Measurements from ENCODE around the gene FMNL1. TPM values are rescaled to one million over a fixed set of nuclear protein-coding genes. Genes with fewer than 3 reads are reported as not detected.

The FMNL1 gene
- polyA plus RNA-seq, 1 donor from 2014 or later = 36.5 TPM

DNA sequence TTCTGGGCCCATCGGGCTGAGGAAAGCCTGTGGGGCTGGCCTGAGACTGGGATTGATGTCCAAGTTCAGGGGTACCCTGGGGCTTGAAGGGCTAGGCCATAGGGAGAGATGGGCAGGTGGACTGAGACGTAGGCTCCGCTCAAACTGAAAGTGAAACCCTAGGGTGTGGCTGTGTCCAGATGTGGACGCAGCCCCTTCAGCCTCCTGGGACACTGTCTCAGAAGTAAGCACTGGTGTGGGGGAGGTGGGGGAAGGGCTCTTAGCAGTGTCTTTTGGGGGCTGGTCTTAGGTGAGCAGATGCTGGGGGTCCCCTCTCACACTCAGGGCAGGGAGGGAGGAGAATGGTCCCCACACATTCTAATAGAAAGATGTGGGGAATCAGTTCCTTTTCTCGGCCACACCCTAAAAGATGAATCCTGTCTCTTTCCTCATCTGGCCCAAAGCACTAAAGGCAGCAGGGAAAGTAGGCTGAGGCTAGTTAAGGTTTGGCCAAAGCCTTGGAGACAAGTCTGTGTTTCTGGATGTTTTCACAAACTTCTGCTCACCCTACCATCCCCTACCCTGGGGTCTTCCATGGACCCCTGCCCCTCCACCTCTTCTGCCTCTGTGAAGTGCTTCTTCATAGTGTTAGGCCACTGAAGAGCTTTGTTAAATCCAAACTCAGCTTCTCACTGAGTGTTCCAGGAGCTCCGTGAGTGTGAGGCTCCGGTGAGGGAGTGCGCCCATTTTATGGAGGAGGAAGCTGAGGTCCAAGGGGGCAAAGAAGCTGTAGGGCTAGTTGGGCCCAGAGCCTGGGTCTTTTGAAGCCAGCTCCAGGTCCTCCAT is 5.6 kb downstream of the FMNL1 start:
- Mint-ChIP-seq H3K27me3 (no peaks in the 10 kb centered on the region), H3K4me3 (peak overlapping the region; percentile 98 to 100 (median 100)), H3K4me1 (peaks cover 40 to 62% (median 45%) of the 10 kb centered on the region in 3 donors), H3K36me3 (peaks cover 3% of the 10 kb centered on the region), H3K9me3 (no peaks in the 10 kb centered on the region), H3K27ac (peak overlapping the region; percentile 99 to 100 (median 100))

DNA sequence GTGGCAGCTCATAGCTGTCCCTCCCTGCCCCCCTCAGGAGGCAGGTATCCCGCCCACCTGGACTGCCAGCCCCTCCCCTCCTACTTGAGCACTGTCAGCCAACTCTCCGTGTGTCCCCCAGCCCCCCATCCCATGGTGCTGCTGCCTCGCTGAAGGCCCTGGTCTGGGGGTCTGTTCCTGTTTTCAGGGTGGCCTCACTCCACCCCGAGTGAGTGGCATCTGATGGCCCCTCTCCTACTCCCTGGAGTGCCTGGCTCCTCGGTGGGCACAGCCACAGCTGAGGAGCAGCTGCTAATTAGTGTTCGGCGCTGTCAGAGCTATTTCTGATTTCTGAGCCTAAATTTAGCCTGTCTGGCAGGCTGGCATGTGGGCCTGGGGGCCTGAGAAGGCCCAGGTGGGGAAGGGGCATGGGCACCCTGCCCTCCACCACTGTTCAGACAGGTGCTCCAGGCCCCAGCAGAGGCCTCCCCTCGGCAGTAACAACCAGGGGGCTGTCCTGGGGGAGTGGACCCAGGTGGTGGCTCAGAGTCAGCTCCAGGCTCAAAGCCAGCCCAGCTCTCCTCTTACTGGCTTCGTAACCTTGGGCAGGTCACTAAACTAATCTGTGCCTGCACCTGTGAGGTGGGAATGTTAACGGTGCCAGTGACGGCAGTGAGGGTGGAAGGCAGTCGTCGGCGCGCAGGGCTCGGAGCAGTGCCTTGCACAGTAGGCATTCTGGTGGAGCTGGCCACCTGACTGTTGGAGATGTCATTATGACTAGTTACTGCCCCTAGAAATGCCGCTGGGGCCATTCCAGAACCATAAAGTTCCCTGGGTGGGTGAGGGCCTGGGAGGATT is 6.5 kb downstream of the FMNL1 start:
- Mint-ChIP-seq H3K4me3 (peak overlapping the region; percentile 93 to 100 (median 97)), H3K9me3 (no peaks in the 10 kb centered on the region), H3K4me1 (peaks cover 44 to 68% (median 50%) of the 10 kb centered on the region in 3 donors), H3K27me3 (no peaks in the 10 kb centered on the region), H3K36me3 (peaks cover 3% of the 10 kb centered on the region), H3K27ac (peak overlapping the region; percentile 99 to 100 (median 100))

DNA sequence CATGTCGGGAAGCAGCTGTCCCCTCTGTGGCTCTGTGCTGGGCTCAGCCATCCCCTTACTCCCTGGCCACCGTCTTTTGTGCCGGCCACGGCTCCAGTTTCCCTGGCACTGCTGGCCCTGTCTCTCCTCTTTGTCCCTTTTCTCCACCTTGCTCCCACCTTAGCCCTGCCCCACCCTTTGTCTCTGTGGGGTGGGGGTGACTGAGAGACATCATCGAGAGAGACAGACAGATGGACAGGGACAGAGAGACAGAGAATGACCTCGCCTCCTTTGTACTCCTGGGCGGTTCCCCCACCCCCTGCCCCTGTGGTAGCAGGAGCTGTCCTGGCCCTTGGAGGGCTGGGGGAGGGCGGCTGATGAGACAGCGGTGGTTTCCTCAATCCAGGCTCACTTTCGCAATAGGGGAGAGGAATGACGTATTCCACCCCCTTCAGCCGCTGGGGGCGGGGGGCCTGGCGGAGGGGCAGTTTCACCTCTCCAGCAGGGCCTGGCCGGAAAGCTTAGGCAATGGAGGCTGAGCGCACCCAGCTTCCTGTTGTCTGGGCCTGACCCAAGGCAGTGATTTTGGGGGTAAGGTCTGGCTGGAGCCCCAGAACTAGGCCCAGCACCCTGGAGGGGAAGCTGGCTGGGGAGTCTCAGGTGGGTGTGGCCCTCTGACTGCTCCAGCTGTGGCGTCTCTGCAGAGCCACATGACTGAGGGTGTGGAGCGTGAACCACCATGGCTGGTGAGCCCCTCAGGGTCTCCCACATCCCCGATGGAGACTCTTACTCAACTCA is 7.3 kb downstream of the FMNL1 start:
- peak overlapping the region; percentile 99 to 100 (median 100) for H3K27ac Mint-ChIP-seq
- peaks cover 3% of the 10 kb centered on the region for H3K36me3 Mint-ChIP-seq
- H3K27me3 Mint-ChIP-seq = no peaks in the 10 kb centered on the region
- H3K4me3 Mint-ChIP-seq = peak overlapping the region; percentile 93 to 100 (median 97)
- peaks cover 46 to 70% (median 48%) of the 10 kb centered on the region in 3 donors for H3K4me1 Mint-ChIP-seq
- H3K9me3 Mint-ChIP-seq = no peaks in the 10 kb centered on the region

DNA sequence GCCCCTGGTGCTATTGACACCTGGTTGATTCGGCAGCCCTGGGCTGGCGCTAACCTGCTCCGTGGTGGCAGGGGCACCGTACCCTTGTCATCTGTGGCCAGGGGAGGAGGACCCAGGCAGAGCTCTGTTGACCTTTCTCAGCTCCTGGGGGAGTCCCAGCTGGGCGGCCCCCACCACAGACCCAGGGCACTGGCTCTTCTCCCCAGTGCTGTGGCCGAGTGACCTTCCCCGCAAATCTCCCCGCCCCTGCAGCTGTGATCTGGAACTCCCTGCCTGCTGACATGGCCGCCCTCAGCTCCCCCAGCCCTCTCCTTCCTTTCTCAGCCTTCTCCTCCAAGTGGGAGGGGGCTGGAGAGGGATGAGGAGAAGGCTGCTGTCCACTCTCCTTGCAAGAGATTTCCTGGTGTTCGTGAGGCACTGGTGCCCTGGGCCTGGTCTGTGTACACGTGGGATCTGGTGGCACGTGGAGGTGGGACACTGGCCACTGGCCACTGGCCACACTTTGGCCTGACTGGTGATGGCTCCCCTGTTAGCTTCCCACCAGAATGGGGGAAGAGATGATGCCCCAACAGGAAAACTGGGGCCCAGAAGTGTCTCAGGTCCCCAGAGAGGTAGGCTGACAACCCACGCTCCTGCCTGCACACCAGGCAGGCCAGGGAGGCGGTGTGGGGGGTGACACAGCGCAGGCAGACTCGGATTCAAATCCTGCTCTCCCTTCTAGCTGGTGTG is 8.2 kb downstream of the FMNL1 start:
- peaks cover 44 to 68% (median 51%) of the 10 kb centered on the region in 3 donors for H3K4me1 Mint-ChIP-seq
- H3K27me3 Mint-ChIP-seq = no peaks in the 10 kb centered on the region
- peaks cover 3% of the 10 kb centered on the region for H3K36me3 Mint-ChIP-seq
- no peaks in the 10 kb centered on the region for H3K9me3 Mint-ChIP-seq
- H3K4me3 Mint-ChIP-seq = peak overlapping the region; percentile 93 to 100 (median 97)
- peak overlapping the region; percentile 99 to 100 (median 100) for H3K27ac Mint-ChIP-seq

DNA sequence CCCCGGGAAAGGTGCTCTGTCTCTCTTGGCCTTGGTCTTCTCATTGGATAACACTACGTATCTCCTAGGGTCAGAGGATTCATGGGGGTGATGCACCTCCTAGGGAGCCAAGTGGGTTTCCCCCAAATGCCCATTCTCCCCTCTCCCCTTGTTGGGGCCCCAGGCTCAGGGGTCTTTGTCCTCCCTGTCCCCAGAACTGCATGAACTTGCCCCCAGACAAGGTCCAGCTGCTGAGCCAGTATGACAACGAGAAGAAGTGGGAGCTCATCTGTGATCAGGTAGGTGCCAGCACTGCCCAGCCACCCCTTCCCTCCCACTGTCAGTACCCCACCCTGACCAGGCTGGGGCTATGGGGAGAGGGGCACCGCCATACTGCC is 8.7 kb downstream of the FMNL1 start:
- Mint-ChIP-seq H3K36me3 (peaks cover 3% of the 10 kb centered on the region), H3K4me1 (peaks cover 43 to 68% (median 50%) of the 10 kb centered on the region in 3 donors)

DNA sequence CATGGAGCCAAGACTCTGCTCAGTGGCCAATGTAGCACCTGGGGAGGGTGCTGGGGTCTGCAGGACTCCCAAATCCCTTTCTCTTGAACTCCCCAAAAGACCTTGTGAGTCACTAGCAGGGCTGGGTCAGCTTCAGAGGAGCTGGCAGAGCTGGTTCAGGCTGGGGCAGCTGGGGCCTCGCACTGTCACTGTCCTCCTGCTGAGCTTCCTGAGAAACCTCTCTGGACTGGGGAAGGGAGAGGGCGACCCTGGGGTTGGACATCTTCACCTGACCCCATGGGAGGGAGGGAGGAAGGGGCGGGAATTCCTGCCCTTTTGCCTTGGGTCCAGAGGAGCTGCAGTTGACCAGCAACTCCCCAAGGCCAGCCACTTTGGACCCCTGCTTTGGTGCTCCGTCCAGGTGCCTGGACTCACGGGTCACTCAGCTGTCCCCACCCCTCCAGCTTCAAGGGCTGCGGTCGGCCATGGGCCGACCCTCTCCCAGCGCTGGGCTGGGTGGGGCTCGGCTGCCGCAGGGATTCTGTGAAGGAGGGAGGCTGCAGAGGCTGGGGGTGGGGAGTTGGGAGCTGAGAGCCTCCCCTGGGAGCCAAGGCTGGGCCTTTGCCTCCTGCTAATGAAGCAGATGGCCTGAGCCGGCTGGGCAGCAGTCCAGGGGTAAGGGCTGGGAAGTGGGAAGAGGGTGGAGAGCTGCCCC is 9.2 kb downstream of the FMNL1 start:
- peaks cover 3% of the 10 kb centered on the region for H3K36me3 Mint-ChIP-seq
- H3K9me3 Mint-ChIP-seq = no peaks in the 10 kb centered on the region
- H3K4me3 Mint-ChIP-seq = peak overlapping the region in 3 of 4 donors; percentile 9 to 100 (median 65)
- no peaks in the 10 kb centered on the region for H3K27me3 Mint-ChIP-seq
- peaks cover 38 to 68% (median 55%) of the 10 kb centered on the region in 3 donors for H3K4me1 Mint-ChIP-seq
- peak overlapping the region; percentile 99 to 100 (median 100) for H3K27ac Mint-ChIP-seq

More for the DNA sequence above, 8.7 kb downstream of the FMNL1 start:
- H3K9me3 Mint-ChIP-seq = no peaks in the 10 kb centered on the region
- H3K27ac Mint-ChIP-seq = peak overlapping the region; percentile 99 to 100 (median 100)
- H3K4me3 Mint-ChIP-seq = peak overlapping the region in 3 of 4 donors; percentile 65 to 100 (median 93)
- H3K27me3 Mint-ChIP-seq = no peaks in the 10 kb centered on the region

- no peaks in the 10 kb centered on the region for H3K27me3 Mint-ChIP-seq
- peak overlapping the region in 2 of 4 donors; percentile 9 to 48 for H3K4me3 Mint-ChIP-seq
- no peaks in the 10 kb centered on the region for H3K9me3 Mint-ChIP-seq
- peak overlapping the region; percentile 73 to 100 (median 99) for H3K27ac Mint-ChIP-seq
- H3K36me3 Mint-ChIP-seq = peaks cover 3% of the 10 kb centered on the region
- H3K4me1 Mint-ChIP-seq = peaks cover 31 to 62% (median 52%) of the 10 kb centered on the region in 3 donors
Measured at GRCh38 chr17:45231481-45232116, 9.9 kb downstream of the FMNL1 start.

- Mint-ChIP-seq H3K27me3 (no peaks in the 10 kb centered on the region), H3K4me3 (peak overlapping the region in 1 of 4 donors; percentile 48), H3K27ac (peak overlapping the region; percentile 49 to 100 (median 99)), H3K36me3 (peaks cover 3% of the 10 kb centered on the region), H3K4me1 (peaks cover 21 to 53% (median 41%) of the 10 kb centered on the region in 3 donors), H3K9me3 (no peaks in the 10 kb centered on the region)
Measured at GRCh38 chr17:45232514-45233422, 11.1 kb downstream of the FMNL1 start.

- Mint-ChIP-seq H3K4me1 (peaks cover 21 to 48% (median 41%) of the 10 kb centered on the region in 3 donors), H3K27me3 (no peaks in the 10 kb centered on the region), H3K9me3 (no peaks in the 10 kb centered on the region), H3K36me3 (peaks cover 6% of the 10 kb centered on the region), H3K27ac (peak overlapping the region in 2 of 3 donors; percentile 10 to 49), H3K4me3 (peak overlapping the region in 1 of 4 donors; percentile 40)
Measured at GRCh38 chr17:45233423-45233924, 11.8 kb downstream of the FMNL1 start.

- Mint-ChIP-seq H3K27ac (peak overlapping the region; percentile 64 to 91 (median 80)), H3K4me3 (peak overlapping the region in 2 of 4 donors; percentile 40 to 47), H3K4me1 (peaks cover 10 to 38% (median 33%) of the 10 kb centered on the region in 3 donors), H3K9me3 (no peaks in the 10 kb centered on the region), H3K36me3 (peaks cover 3% of the 10 kb centered on the region), H3K27me3 (no peaks in the 10 kb centered on the region)
Measured at GRCh38 chr17:45234641-45235415, 13.1 kb downstream of the FMNL1 start.

DNA sequence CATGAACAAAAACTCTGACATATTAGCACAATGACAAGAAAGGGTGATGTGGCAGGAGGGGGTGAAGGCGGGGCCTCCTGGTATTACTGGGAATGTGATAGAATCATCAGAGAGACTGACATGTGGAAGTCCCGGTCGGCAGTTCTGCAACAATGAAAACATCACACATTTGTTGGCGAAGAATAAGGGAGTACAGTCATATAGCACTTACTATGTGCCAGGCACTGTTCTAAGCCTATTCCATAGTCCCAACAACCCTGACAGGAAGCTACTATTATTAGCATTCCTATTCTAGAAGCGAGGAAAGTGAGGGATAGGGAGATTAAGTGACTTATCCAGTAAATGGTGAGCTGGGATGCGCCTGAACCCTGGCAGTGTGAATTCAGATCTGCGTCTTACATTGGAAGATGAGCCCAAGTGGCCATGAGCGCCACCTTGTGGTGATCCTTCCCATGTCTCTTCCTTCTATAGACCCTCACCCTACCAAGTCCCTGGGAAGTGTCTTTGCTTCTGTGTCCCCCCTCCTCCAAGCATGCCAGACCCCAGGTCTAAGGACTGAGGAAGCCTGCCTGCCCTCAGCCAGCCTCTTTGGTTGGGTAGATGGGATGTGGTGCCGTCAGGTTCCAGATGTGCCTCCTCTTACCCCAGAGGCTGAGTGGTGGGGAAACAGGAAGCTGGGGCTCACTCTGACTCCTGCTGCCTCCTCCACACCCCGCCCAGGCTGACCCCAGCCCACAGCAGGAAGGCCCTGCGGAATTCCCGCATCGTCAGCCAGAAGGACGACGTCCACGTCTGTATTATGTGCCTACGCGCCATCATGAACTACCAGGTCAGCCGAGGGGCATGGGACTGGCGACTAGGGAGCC is 14.0 kb downstream of the FMNL1 start:
- H3K4me1 Mint-ChIP-seq = peaks cover 10 to 31% (median 27%) of the 10 kb centered on the region in 3 donors
- H3K36me3 Mint-ChIP-seq = peaks cover 3% of the 10 kb centered on the region
- H3K4me3 Mint-ChIP-seq = peak overlapping the region in 2 of 4 donors; percentile 40 to 80
- H3K27me3 Mint-ChIP-seq = no peaks in the 10 kb centered on the region
- H3K27ac Mint-ChIP-seq = peak overlapping the region; percentile 64 to 91 (median 88)
- H3K9me3 Mint-ChIP-seq = no peaks in the 10 kb centered on the region
